ENCODE measurements around the gene DBF4.

The DBF4 gene

GRCh38 chr7:87934699-87935383 lies 58.5 kb downstream of the DBF4 start:
- Histone ChIP-seq H3K9ac (ENCODE audit: low read length) (peak overlapping the region; percentile 39), H2BK15ac (ENCODE audit: low read depth, poor library complexity, severe bottlenecking) (no peak overlapping the region), H2AFZ (ENCODE audit: low read depth, low read length) (peak overlapping the region; percentile 54), H2BK120ac (ENCODE audit: low read depth, low read length) (no peak overlapping the region), H4K8ac (ENCODE audit: low read length) (no peak overlapping the region), H3K4me2 (ENCODE audit: low read length, poor library complexity, severe bottlenecking) (peak overlapping the region; percentile 100), H2AK5ac (ENCODE audit: low read length, severe bottlenecking) (no peak overlapping the region), H3K27me3 (ENCODE audit: control insufficient read depth in 1 of 2, insufficient read depth in 1 of 2, low read length in 2 of 2) (peaks cover 0 to 10% of the 10 kb centered on the region in 2 experiments), H4K91ac (ENCODE audit: low read length) (no peak overlapping the region), H3K4me1 (ENCODE audit: control insufficient read depth, insufficient read depth, low read depth, low read length) (peaks cover 11% of the 10 kb centered on the region), H3K4ac (ENCODE audit: low read depth in 1 of 2, low read length in 2 of 2) (no peak overlapping the region), H3K36me3 (ENCODE audit: control insufficient read depth in 1 of 2, insufficient read depth in 2 of 2, low read depth in 1 of 2, low read length in 2 of 2) (no peaks in the 10 kb centered on the region), H3K79me1 (replicated peaks; ENCODE audit: low read length, poor library complexity, severe bottlenecking) (no peaks in the 10 kb centered on the region), H3K18ac (ENCODE audit: low read depth in 1 of 2, low read length in 2 of 2) (no peak overlapping the region), H3K9me3 (ENCODE audit: control insufficient read depth, low read length) (no peaks in the 10 kb centered on the region), H3K23ac (ENCODE audit: low read length in 2 of 2) (no peak overlapping the region), H2BK5ac (ENCODE audit: low read depth, low read length, poor library complexity, severe bottlenecking) (no peak overlapping the region), H3K14ac (ENCODE audit: low read length in 2 of 2) (peak overlapping the region in 1 of 2 experiments; percentile 22), H2BK12ac (ENCODE audit: low read length in 2 of 2) (no peak overlapping the region), H3K27ac (ENCODE audit: low read length, poor library complexity, severe bottlenecking) (no peak overlapping the region), H3K4me3 (ENCODE audit: insufficient read depth in 1 of 2, low read depth in 1 of 2, low read length in 2 of 2) (peak overlapping the region; percentile 57 to 78)
- 5% methylated on average over 40 of the region's 47 CpGs for WGBS
- DNase-seq = peak; percentile 42

- Histone ChIP-seq H2BK15ac (ENCODE audit: low read depth, poor library complexity, severe bottlenecking) (no peak overlapping the region), H3K23ac (ENCODE audit: low read length in 2 of 2) (no peak overlapping the region), H2AK5ac (ENCODE audit: low read length, severe bottlenecking) (no peak overlapping the region), H4K91ac (ENCODE audit: low read length) (no peak overlapping the region), H2BK5ac (ENCODE audit: low read depth, low read length, poor library complexity, severe bottlenecking) (no peak overlapping the region), H3K4ac (ENCODE audit: low read depth in 1 of 2, low read length in 2 of 2) (no peak overlapping the region), H3K4me2 (ENCODE audit: low read length, poor library complexity, severe bottlenecking) (peak overlapping the region; percentile 100), H4K8ac (ENCODE audit: low read length) (no peak overlapping the region), H3K9ac (ENCODE audit: low read length) (peak overlapping the region; percentile 39), H3K9me3 (ENCODE audit: control insufficient read depth, low read length) (no peaks in the 10 kb centered on the region), H2BK120ac (ENCODE audit: low read depth, low read length) (no peak overlapping the region), H2AFZ (ENCODE audit: low read depth, low read length) (no peak overlapping the region), H3K18ac (ENCODE audit: low read depth in 1 of 2, low read length in 2 of 2) (no peak overlapping the region), H3K14ac (ENCODE audit: low read length in 2 of 2) (no peak overlapping the region), H3K4me3 (ENCODE audit: insufficient read depth in 1 of 2, low read depth in 1 of 2, low read length in 2 of 2) (peak overlapping the region in 1 of 2 experiments; percentile 78), H3K27ac (ENCODE audit: low read length, poor library complexity, severe bottlenecking) (no peak overlapping the region), H3K79me1 (replicated peaks; ENCODE audit: low read length, poor library complexity, severe bottlenecking) (no peaks in the 10 kb centered on the region), H3K27me3 (ENCODE audit: control insufficient read depth in 1 of 2, insufficient read depth in 1 of 2, low read length in 2 of 2) (peaks cover 0 to 10% of the 10 kb centered on the region in 2 experiments), H3K4me1 (ENCODE audit: control insufficient read depth, insufficient read depth, low read depth, low read length) (peaks cover 11% of the 10 kb centered on the region), H2BK12ac (ENCODE audit: low read length in 2 of 2) (no peak overlapping the region), H3K36me3 (ENCODE audit: control insufficient read depth in 1 of 2, insufficient read depth in 2 of 2, low read depth in 1 of 2, low read length in 2 of 2) (no peaks in the 10 kb centered on the region)
- no peak for DNase-seq
- 37% methylated on average over 6 of the region's 8 CpGs for WGBS
These were observed 59.1 kb downstream of the DBF4 start for GRCh38 chr7:87935384-87935706.

- H3K14ac ChIP-seq (ENCODE audit: low read length in 2 of 2) = no peak overlapping the region
- H3K18ac ChIP-seq (ENCODE audit: low read depth in 1 of 2, low read length in 2 of 2) = no peak overlapping the region
- no peak overlapping the region for H3K23ac ChIP-seq (ENCODE audit: low read length in 2 of 2)
- WGBS = 94% methylated on average over 3 of the region's 4 CpGs
- H2BK12ac ChIP-seq (ENCODE audit: low read length in 2 of 2) = no peak overlapping the region
- no peaks in the 10 kb centered on the region for H3K9me3 ChIP-seq (ENCODE audit: control insufficient read depth, low read length)
- H3K4ac ChIP-seq (ENCODE audit: low read depth in 1 of 2, low read length in 2 of 2) = no peak overlapping the region
- H4K91ac ChIP-seq (ENCODE audit: low read length) = no peak overlapping the region
- H2AK5ac ChIP-seq (ENCODE audit: low read length, severe bottlenecking) = no peak overlapping the region
- H3K27me3 ChIP-seq (ENCODE audit: control insufficient read depth in 1 of 2, insufficient read depth in 1 of 2, low read length in 2 of 2) = no peaks in the 10 kb centered on the region
- H2BK5ac ChIP-seq (ENCODE audit: low read depth, low read length, poor library complexity, severe bottlenecking) = no peak overlapping the region
- H3K79me1 ChIP-seq (replicated peaks; ENCODE audit: low read length, poor library complexity, severe bottlenecking) = no peaks in the 10 kb centered on the region
- H4K8ac ChIP-seq (ENCODE audit: low read length) = no peak overlapping the region
- DNase-seq = no peak
- H3K4me2 ChIP-seq (ENCODE audit: low read length, poor library complexity, severe bottlenecking) = no peak overlapping the region
- no peak overlapping the region for H3K4me3 ChIP-seq (ENCODE audit: insufficient read depth in 1 of 2, low read depth in 1 of 2, low read length in 2 of 2)
- H2BK15ac ChIP-seq (ENCODE audit: low read depth, poor library complexity, severe bottlenecking) = no peak overlapping the region
- H3K36me3 ChIP-seq (ENCODE audit: control insufficient read depth in 1 of 2, insufficient read depth in 2 of 2, low read depth in 1 of 2, low read length in 2 of 2) = no peaks in the 10 kb centered on the region
- no peaks in the 10 kb centered on the region for H3K4me1 ChIP-seq (ENCODE audit: control insufficient read depth, insufficient read depth, low read depth, low read length)
- H2BK120ac ChIP-seq (ENCODE audit: low read depth, low read length) = no peak overlapping the region
- no peak overlapping the region for H2AFZ ChIP-seq (ENCODE audit: low read depth, low read length)
- no peak overlapping the region for H3K9ac ChIP-seq (ENCODE audit: low read length)
- H3K27ac ChIP-seq (ENCODE audit: low read length, poor library complexity, severe bottlenecking) = no peak overlapping the region
These were observed 64.8 kb downstream of the DBF4 start for GRCh38 chr7:87941138-87941537.

GRCh38 chr7:87944547-87944946 lies 68.3 kb downstream of the DBF4 start:
- Histone ChIP-seq H3K9ac (ENCODE audit: low read length) (no peak overlapping the region), H3K23ac (ENCODE audit: low read length in 2 of 2) (no peak overlapping the region), H3K27ac (ENCODE audit: low read length, poor library complexity, severe bottlenecking) (no peak overlapping the region), H3K4me2 (ENCODE audit: low read length, poor library complexity, severe bottlenecking) (no peak overlapping the region), H4K91ac (ENCODE audit: low read length) (no peak overlapping the region), H2BK120ac (ENCODE audit: low read depth, low read length) (no peak overlapping the region), H3K9me3 (ENCODE audit: control insufficient read depth, low read length) (no peaks in the 10 kb centered on the region), H3K36me3 (ENCODE audit: control insufficient read depth in 1 of 2, insufficient read depth in 2 of 2, low read depth in 1 of 2, low read length in 2 of 2) (no peaks in the 10 kb centered on the region), H3K27me3 (ENCODE audit: control insufficient read depth in 1 of 2, insufficient read depth in 1 of 2, low read length in 2 of 2) (no peaks in the 10 kb centered on the region), H3K79me1 (replicated peaks; ENCODE audit: low read length, poor library complexity, severe bottlenecking) (no peaks in the 10 kb centered on the region), H2AK5ac (ENCODE audit: low read length, severe bottlenecking) (no peak overlapping the region), H3K4me1 (ENCODE audit: control insufficient read depth, insufficient read depth, low read depth, low read length) (no peaks in the 10 kb centered on the region), H3K18ac (ENCODE audit: low read depth in 1 of 2, low read length in 2 of 2) (no peak overlapping the region), H3K4ac (ENCODE audit: low read depth in 1 of 2, low read length in 2 of 2) (no peak overlapping the region), H2AFZ (ENCODE audit: low read depth, low read length) (no peak overlapping the region), H2BK5ac (ENCODE audit: low read depth, low read length, poor library complexity, severe bottlenecking) (no peak overlapping the region), H3K4me3 (ENCODE audit: insufficient read depth in 1 of 2, low read depth in 1 of 2, low read length in 2 of 2) (no peak overlapping the region), H2BK15ac (ENCODE audit: low read depth, poor library complexity, severe bottlenecking) (no peak overlapping the region), H2BK12ac (ENCODE audit: low read length in 2 of 2) (no peak overlapping the region), H3K14ac (ENCODE audit: low read length in 2 of 2) (no peak overlapping the region), H4K8ac (ENCODE audit: low read length) (no peak overlapping the region)
- 97% methylated on average over 2 of the region's 3 CpGs for WGBS
- no peak for DNase-seq
